Kidney (tissue), 14 donors: Measurements from ENCODE around the gene PSMC5. TPM values are rescaled to one million over a fixed set of nuclear protein-coding genes. Genes with fewer than 3 reads are reported as not detected.
A peak's percentile ranks its signal among the peaks of the same experiment; 100 is the strongest.
"Not testable (repeated sequence)": the region's sequence is repeated elsewhere in the genome, so short reads cannot be mapped to it uniquely, and the experiment has no call there.

Experiments
- DNase-seq, 5 donors: peaks; one replicate each; pipeline ENCODE4 v3.0.0-alpha.2; 2013 to 2020
- FAIRE-seq: peaks from 2 replicates; lab custom pipeline; 2012; peaks lifted over from hg19 to GRCh38; lab: Jason Lieb, UNC
- H3K27ac ChIP-seq, 2 donors: one replicate each; pipeline ENCODE4 v1.7.0; 2013; ENCODE audit warnings: low read depth in 2 of 2, low read length in 2 of 2, inconsistent platforms in 1 of 2
- H3K27me3 ChIP-seq: one replicate; pipeline ENCODE4 v1.7.1; 2013; ENCODE audit warnings: low read length, inconsistent platforms; ENCODE audit not compliant: control insufficient read depth, insufficient read depth
- H3K36me3 ChIP-seq, 3 donors: one replicate each; pipeline versions ENCODE4 v1.7.0 to v1.7.1; 2013; ENCODE audit warnings: low read length in 3 of 3, control low read depth in 1 of 3, inconsistent platforms in 1 of 3; ENCODE audit not compliant: insufficient read depth in 3 of 3, control insufficient read depth in 2 of 3
- H3K4me1 ChIP-seq, 3 donors: one replicate each; pipeline versions ENCODE4 v1.7.0 to v1.7.1; 2013; ENCODE audit warnings: low read length in 3 of 3, inconsistent platforms in 1 of 3, low read depth in 1 of 3; ENCODE audit not compliant: control insufficient read depth in 2 of 3, insufficient read depth in 2 of 3
- H3K4me3 ChIP-seq, 3 donors: one replicate each; pipeline versions ENCODE4 v1.7.0 to v1.8.1; 2013; ENCODE audit warnings: low read length in 3 of 3, control low read depth in 1 of 3, inconsistent platforms in 1 of 3
- H3K9ac ChIP-seq, 3 donors: one replicate each; pipeline versions ENCODE4 v1.7.0 to v1.7.1; 2013; ENCODE audit warnings: low read length in 3 of 3, control low read depth in 1 of 3, inconsistent platforms in 1 of 3
- H3K9me3 ChIP-seq, 3 donors: one replicate each; pipeline versions ENCODE4 v1.7.0 to v1.7.1; 2013; ENCODE audit warnings: low read length in 3 of 3, control low read depth in 1 of 3, inconsistent platforms in 1 of 3; ENCODE audit not compliant: control insufficient read depth in 2 of 3, insufficient read depth in 1 of 3
- CTCF ChIP-seq: IDR thresholded peaks from 3 replicates; pipeline ENCODE4 v1.5.1; 2012; ENCODE audit warnings: mild to moderate bottlenecking, moderate library complexity, borderline replicate concordance; ENCODE audit not compliant: insufficient read depth; ENCODE audit errors: extremely low read depth
- intact Hi-C: fragments of 100-400 bp; cut with DNase I; formaldehyde crosslinking; loops from one replicate; pipeline ENCODE4 v1.11.1; 2022
- polyA plus RNA-seq: library from polyadenylated mRNA; stranded (reverse); fragments of 350-450 nt; fragmentation: Illumina TruSeq; extraction: RNeasy Lipid Tissue Mini Kit (QIAGEN cat#74804); gene quantifications from one replicate; pipeline ENCODE4 v1.2.3, GENCODE V29; 2014; ENCODE audit warnings: low read depth, low replicate concordance; ENCODE audit not compliant: insufficient read depth
- total RNA-seq: library from RNA; stranded (reverse); fragmentation: NEBNext Ultra II Directional; extraction: Animal tissue kit (Norgen Biotek cat#: 25700); gene quantifications from one replicate; pipeline ENCODE4 v1.2.1, GENCODE V29; 2021
- donor health status: control.
- donor health status: control.
- donor health status: control.
- donor health status: control.
- donor health status: control.
- donor health status: DM: yes; HTN: yes; CAD: no.
- donor health status: Normal renal cell carcinoma (clear cell type).

PSMC5 gene
- total and polyA plus RNA-seq, 2 donors from 2014 or later: 145 to 247 TPM

- no peak overlapping the region for H3K9ac ChIP-seq
- no peaks in the 10 kb centered on the region for H3K27me3 ChIP-seq
- FAIRE-seq (no peak), DNase-seq (peak in 1 of 5 donors; percentile 18)
- intact Hi-C loops: no loop called here
- no peak for TF ChIP-seq CTCF
- H3K9me3 ChIP-seq: no peaks in the 10 kb centered on the region
- H3K4me3 ChIP-seq: no peak overlapping the region
- H3K27ac ChIP-seq: no peak overlapping the region
- H3K4me1 ChIP-seq: no peaks in the 10 kb centered on the region
- no peaks in the 10 kb centered on the region for H3K36me3 ChIP-seq
Observed at GRCh38 chr17:63859257-63859656, 32.0 kb downstream of the PSMC5 start.

- DNase-seq, H3K36me3 ChIP-seq, H3K9ac ChIP-seq, FAIRE-seq, H3K4me3 ChIP-seq, H3K27me3 ChIP-seq, intact Hi-C loops, H3K9me3 ChIP-seq, H3K27ac ChIP-seq, H3K4me1 ChIP-seq: not testable (repeated sequence)
Observed at GRCh38 chr17:63866625-63867024, 39.4 kb downstream of the PSMC5 start.

- H3K4me3 ChIP-seq, H3K36me3 ChIP-seq, FAIRE-seq, H3K27ac ChIP-seq, H3K27me3 ChIP-seq, H3K9me3 ChIP-seq, intact Hi-C loops, H3K4me1 ChIP-seq, DNase-seq, H3K9ac ChIP-seq: not testable (repeated sequence)
Observed at GRCh38 chr17:63869491-63870291, 42.5 kb downstream of the PSMC5 start.

GRCh38 chr17:63870292-63870665 is 43.0 kb downstream of the PSMC5 start:
- H3K36me3 ChIP-seq, H3K4me1 ChIP-seq, DNase-seq, intact Hi-C loops, FAIRE-seq, H3K4me3 ChIP-seq, H3K27ac ChIP-seq, H3K9ac ChIP-seq, H3K27me3 ChIP-seq, H3K9me3 ChIP-seq: not testable (repeated sequence)

- FAIRE-seq, DNase-seq, H3K9me3 ChIP-seq, H3K27ac ChIP-seq, H3K9ac ChIP-seq, H3K4me3 ChIP-seq, H3K36me3 ChIP-seq, intact Hi-C loops, H3K4me1 ChIP-seq, H3K27me3 ChIP-seq: not testable (repeated sequence)
Observed at GRCh38 chr17:63871646-63872365, 44.6 kb downstream of the PSMC5 start.

GRCh38 chr17:63873577-63873976 is 46.3 kb downstream of the PSMC5 start, which contains the start of gene CSH2:
CSH2 (minus strand) TSS chr17:63873677; CDS start chr17:63873614, 63 bp downstream.
- DNase-seq, intact Hi-C loops, FAIRE-seq: not testable (repeated sequence)

GRCh38 chr17:63874061-63874626 is 46.9 kb downstream of the PSMC5 start:
- H3K4me3 ChIP-seq, H3K9ac ChIP-seq, intact Hi-C loops, H3K9me3 ChIP-seq, H3K36me3 ChIP-seq, FAIRE-seq, DNase-seq, H3K4me1 ChIP-seq, H3K27ac ChIP-seq, H3K27me3 ChIP-seq: not testable (repeated sequence)

More at GRCh38 chr17:63873577-63873976, 46.3 kb downstream of the PSMC5 start, which contains the start of gene CSH2:
- not testable (repeated sequence) for H3K27me3 ChIP-seq, H3K9me3 ChIP-seq, H3K4me3 ChIP-seq, H3K27ac ChIP-seq, H3K4me1 ChIP-seq, H3K36me3 ChIP-seq, H3K9ac ChIP-seq
